ENCODE data around the gene PLXND1. TPM values are rescaled to one million over a fixed set of nuclear protein-coding genes. Genes with fewer than 3 reads are reported as not detected.

The PLXND1 gene
- total RNA-seq, 1 donor from 2014 or later: 108 TPM

DNA sequence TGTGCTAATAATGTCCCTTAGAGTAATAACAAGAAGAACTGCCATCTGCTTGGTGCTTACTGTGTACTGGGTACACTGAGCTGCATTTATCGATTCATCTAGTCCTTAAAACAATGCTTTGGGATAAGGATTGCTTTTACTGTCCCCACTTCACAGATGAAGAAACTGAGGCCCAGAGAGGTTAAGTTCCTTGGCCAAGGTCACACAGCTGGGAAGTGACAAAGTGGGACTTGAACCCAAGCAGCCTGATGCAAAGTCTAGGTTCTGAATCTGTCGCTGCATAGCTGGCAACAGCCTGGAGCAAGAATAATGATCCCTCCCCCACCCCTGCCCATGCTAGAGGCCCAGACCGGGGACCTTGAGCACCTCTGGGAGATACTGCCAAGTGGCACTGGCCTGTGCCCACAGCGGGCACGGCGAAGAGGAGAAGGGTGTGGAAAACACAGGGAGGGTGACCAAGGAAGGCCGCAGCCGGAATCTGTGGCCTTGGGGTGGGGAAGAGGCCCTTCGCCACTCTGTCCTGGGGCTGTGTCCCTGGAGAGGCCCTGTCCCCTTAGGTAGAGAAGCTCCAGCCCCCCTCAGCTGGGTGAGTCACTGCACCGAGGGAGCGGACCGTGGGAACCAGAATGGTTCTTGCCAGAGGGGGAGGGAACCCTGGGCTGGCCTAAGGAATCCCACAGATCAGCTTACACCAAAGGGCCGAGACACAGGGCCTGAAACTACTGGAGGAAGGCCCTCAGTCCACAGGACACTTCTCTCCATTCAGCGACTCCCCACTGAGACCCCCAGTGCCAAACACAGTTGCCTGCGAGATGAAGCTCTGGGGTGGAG lies 3.5 kb downstream of the PLXND1 start:
- peak; percentile 94 for DNase-seq (ENCODE audit: low spot score)

GRCh38 chr3:129602309-129602708 lies 4.2 kb downstream of the PLXND1 start:
- no peak for DNase-seq (ENCODE audit: low spot score)

DNA sequence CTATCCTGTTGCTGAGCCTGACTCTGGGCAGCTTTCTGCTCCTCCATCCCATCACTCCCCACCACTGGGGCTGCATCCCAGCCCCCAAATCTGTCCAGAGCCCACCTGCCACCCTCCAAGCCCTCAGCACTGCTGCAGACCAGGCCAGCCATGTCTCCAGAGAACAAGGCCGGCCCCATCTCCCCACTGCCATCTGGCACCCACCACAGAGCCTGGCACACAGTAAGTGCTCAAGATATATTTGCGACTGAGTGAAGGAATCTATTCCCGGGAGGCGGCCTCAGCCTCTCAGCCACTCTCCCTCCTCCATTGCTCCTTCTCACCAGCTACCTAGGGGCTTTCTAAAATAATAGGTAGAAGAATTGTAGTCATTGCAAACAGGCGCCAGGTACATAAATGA lies 4.8 kb downstream of the PLXND1 start:
- DNase-seq (ENCODE audit: low spot score): no peak

GRCh38 chr3:129600348-129600747 lies 6.1 kb downstream of the PLXND1 start:
- no peak for DNase-seq (ENCODE audit: low spot score)

DNA sequence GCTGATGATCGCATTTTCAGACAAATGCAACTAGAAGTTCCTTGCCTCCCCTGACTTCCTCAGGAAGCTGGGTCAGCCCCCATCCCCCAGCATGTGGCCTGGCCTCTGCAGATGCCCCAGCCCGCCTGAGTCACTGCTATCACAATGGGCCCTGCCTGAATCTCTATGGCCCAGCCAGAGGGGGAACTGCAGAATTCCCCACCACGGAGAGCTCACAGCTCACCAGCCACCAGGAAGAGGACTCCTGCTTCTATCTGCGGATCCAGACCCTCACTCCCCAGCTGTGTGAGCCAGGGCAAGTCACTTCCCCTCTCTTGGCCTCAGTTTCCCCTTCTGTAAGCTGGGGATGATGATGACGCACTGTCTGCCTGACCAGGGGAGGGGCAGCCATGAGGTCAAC lies 6.9 kb downstream of the PLXND1 start:
- no peak for DNase-seq (ENCODE audit: low spot score)

DNA sequence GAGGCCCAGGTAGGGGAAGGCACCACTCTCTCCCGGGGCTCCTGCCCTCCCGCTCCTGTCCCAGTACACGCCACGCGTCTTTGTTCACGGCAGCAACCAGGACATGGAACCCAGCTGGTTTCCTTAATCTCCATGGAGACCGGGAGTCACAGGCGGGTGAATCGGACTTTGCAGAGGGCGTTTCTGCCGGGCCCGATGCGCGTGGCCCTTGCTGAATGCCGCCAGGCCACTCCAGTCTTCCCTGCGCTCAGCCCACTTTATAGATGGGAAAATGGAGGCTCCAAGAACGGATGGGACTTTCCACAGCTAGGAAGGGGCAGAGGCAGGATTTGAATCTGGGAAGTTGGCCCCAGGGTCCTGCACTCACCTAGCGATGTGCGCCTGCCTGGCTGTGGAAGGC lies 7.4 kb downstream of the PLXND1 start:
- DNase-seq (ENCODE audit: low spot score): no peak

DNA sequence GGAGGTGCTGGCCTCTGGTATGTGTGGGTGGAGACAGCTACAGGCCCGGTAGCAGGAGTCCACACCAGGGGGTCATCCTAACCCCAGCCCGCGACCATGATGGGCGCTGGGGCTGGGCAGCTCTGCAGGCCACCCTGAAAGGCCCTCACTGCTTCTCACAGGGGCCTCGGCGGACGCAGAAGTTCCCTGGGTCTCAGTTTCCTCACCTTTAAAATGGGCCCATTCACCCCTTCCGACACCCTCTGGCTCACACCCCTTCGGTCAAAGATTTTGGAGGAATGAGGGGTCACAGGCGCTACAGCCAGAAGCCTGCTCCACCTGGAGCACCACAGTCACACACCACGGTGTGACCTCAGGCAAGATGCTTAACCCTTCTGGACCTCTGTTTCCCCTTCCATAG lies 8.0 kb downstream of the PLXND1 start:
- no peak for DNase-seq (ENCODE audit: low spot score)

DNA sequence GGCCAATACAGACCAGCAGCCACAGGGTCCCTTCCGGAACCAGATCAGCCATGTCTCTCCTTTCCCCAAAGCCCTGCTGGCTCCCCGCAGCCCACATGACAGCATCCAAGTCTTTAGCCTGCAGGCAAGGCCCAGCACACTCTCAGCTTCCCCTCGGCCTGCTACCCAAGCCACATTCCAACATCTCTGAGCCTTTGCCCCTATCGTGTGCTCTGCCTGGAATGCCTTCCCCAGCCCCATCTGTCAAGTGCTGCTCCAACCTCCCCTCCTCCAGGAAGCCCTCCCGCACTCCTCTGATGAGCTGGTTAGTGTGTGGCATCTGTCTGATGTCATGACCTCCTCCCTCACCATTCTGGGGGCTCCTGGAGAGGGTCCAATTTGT lies 8.5 kb downstream of the PLXND1 start:
- DNase-seq (ENCODE audit: low spot score): no peak

DNA sequence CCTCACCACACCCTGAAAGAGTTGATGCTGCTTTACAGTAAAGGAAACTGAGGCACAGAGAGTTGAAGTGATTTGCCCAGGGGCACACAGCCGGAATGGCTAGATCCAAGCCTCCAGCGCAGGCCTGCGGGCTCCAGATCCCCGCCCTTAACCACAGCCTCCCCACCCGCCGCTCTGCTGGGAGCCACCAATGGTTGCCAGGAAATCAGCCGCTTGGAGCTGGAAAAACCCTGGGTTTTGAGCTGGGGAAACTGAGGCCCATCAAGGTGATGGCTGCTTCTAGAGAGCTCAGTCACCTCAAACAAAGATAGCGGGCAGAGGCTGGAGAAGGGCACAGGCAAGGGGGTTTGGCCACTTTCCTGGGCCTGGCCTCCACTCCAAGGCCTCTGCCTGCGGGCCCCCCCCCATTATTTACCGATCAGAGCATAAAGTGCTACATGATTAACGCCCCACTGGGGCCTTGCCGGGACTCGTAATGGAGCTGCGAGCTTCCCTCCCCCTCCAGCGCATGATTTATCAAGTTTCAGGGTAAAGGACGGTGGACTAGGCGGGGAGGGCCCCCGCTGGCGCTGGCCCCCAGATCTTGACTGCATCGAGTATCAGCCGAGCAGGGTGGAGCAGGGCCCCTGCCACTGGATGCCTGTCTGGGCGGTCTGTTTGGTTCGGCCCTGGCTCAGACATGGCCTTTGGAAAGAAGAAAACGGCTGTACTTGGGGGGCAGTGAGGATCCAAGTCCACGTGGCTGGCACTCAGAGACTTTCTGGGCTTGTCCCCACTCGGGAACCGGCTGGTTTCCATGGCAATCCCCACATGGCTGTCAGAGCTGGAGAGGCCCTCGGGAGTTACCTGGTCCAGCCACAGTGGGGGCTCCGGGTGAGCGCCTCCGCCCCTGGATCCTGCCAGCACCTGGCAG lies 9.1 kb downstream of the PLXND1 start:
- peak; percentile 84 for DNase-seq (ENCODE audit: low spot score)

DNA sequence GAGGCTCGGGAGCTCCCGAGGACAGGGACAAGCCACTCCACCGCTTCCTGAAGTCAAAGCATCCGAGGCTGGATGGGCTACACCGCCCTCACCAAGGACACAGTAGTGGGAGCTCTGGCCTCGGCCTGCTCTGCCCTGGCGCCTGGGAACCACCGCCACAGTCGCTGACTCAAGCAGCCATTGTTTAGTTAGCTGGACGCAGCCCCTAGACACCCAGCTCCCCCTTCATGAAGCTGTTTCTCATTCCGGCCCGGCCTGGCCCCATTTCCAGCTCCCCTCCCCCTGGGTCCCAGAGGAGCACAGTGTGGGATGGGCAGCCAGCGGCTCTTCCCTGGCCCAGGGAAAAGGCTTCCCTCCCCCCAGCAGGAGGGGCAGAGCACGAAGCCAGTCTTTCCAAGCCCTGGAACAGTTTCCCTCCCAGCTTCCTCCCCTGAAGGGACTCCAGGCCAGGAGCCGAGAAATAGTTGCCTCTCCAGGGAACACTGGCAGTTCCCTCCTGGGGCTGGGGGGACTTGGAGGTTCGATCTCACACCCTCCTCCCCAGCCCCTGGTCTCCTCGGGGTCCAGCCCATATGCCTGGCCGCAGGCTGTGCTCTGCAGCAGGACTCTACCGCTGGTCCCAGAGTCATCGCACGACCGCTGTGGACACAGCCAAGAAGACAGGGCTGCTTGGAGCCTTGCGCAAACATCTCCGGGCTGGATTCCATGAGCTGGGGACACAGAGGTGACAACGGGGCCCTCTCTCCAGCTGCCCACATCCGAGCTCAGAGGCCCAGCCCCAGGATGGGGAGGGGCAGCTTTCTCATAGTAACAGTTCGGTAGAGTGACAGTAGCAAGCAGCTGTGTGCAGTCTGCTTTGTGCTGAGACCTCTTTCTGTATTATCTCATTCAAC lies 10.0 kb downstream of the PLXND1 start:
- DNase-seq (ENCODE audit: low spot score): peak; percentile 96

GRCh38 chr3:129595544-129596193 lies 10.8 kb downstream of the PLXND1 start:
- DNase-seq (ENCODE audit: low spot score): no peak

DNA sequence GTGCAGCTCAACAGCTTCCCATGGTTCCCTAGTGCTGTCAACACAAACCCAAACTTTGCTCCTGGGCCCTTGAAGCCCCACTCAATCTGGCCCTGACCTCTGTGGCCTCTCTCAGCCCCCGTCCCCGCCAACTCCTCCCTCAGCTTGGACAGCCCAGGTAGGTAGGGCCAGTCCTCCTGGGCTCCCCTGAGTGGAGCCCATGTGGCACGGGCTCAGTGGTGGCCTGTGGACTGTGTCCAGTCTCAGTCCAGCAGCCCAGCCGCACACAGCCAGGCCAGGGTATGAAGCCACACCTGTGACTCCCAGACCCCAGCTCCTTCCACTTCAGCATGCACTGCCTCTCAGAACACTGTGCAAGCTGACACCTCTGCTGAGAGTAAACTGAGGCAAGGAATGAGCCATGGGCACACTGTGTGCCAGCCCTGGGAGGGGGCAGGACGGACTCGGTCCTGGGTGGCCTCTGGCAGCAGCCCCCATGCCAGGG lies 11.5 kb downstream of the PLXND1 start:
- no peak for DNase-seq (ENCODE audit: low spot score)

GRCh38 chr3:129594409-129594808 lies 12.1 kb downstream of the PLXND1 start:
- DNase-seq (ENCODE audit: low spot score): peak; percentile 62

DNA sequence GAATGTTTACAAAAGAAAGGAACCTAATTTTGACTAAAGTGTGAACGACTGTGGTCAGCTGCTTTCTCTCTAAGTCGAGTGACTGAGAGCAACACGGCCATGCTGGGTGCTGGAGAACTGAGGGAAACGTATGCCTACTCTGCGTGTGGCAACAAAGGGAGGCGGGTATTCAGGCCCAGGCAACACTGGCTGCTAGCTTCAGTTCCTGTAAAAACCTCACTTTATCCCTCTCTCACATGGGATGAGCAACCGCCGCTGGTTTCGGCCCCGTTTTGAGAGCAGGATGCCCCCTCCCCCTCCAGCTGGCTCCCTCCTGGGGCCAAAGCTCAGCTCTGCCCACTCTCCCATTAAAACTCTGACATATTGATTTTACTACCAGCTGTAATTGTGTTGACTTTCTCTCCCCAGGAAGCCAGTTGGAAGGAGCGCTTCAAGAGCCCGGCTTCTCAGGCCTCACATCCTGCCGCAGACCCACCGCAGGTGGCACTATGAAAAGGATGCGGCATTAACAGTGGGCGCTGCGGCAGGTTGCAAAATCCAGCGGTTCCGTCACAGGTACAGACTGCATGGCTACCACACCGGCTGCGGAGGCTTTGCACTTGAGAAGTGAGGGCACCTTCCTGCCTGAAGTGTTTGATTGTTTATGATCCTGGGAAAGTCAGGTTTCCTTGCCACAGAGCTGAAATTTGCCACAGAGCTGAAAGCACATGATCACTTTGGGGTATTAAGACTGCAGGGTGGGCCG lies 12.7 kb downstream of the PLXND1 start:
- no peak for DNase-seq (ENCODE audit: low spot score)

DNA sequence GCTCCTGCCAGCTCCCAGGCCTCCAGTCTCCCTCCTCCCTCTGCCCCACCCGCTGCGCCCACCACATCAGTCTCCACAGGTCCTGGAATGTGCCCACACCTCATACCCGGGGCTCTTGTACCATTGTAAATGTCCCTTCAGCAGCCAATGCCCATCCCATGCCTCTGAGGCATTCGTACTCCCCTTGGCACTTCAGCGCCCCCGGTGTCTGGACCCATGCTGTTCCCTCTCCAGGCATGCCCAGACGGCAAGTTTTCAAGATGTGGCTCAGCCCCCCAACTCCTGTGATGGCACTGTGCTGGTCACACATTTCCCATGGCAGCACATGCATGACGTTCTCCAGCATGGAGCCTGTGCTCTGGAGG lies 13.3 kb downstream of the PLXND1 start:
- DNase-seq (ENCODE audit: low spot score): no peak

DNA sequence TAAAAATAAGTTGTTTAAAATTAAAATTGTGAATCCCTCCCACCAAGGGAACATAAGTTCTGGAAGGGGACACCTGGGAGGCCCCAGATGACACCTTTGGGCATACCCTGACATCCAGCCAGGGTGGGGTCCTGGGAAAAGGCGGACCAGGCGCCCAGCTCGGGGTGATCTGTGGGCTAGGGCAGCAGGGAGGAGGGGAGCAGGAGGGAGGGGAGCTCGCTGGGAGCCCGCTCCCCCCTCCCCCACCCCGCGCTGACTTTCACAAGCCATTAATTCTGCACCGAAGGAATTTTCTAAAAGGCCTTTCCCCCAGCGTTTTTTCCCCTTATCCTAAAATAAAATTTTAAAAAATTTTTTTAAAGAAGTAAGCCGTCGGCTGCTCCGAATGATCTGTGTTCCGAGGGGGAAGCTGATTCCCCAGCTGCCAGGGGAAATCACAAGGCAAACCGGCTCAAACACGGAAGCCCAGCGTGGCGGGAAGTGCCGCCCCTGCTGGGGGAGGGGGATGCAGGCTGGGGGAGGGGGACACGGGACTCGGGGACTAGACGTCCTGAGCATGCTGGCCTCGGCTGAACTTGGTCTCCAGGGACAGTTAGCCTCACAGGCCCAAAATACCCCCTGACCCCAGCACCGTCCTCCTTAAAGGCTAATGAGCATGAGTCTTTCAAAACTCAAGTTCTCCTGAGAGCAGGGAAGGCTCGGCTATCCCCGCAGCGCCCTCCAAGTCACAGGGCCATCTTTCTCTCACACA lies 13.9 kb downstream of the PLXND1 start:
- DNase-seq (ENCODE audit: low spot score): peak; percentile 72

DNA sequence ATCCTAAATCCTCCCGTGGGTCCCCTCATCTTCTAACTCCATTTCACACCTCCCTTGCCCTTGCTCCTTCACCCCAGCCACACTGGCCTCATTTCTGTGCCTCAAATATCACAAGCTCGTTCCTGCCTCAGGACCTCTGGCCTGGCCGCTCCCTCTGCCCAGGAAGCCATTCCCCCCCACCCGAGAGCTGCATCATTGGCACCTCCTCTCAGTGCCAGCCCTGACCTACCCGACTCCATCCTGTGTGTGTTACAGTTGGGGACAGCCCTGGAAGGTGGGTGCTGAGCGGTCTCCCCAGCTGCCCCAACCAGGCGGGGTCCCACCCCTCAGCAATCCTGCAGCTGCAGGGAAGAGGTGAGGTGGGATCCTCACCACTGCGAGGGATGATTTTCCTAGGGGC lies 14.5 kb downstream of the PLXND1 start:
- no peak for DNase-seq (ENCODE audit: low spot score)

DNA sequence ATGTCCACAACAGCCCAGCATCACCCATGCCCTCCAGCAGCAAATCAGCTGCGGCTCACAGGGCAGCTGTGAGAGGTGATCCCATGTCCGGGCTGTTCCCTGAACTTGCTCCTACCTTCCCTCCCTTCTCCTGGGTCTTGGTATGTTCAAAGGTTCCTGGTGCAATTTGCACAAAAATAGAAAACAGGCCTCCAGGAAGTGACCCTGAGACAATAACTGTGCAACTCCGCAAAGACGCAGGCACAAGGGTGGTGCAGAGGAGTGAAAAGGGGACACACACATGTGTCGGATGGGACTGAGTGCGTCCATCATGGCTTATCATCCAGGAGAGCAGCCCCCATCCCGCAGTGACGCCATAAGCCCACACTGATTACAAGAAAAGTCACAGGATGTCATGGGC lies 16.3 kb downstream of the PLXND1 start:
- no peak for DNase-seq (ENCODE audit: low spot score)

GRCh38 chr3:129587566-129588210 lies 18.8 kb downstream of the PLXND1 start:
- no peak for DNase-seq (ENCODE audit: low spot score)
